Measurements from ENCODE around the gene TNPO1. TPM values are rescaled to one million over a fixed set of nuclear protein-coding genes. Genes with fewer than 3 reads are reported as not detected.

TNPO1 gene
- total and polyA plus RNA-seq, 4 donors = 5.7 to 95.8 (median 29.2) TPM

GRCh38 chr5:72920690-72921502 lies 104.4 kb downstream of the TNPO1 start:
- no peaks in the 10 kb centered on the region for H3K9me3 ChIP-seq (ENCODE audit: control insufficient read depth in 4 of 4, low read length in 3 of 4)
- 21% methylated on average over 4 of the region's 4 CpGs for WGBS
- H3K27me3 ChIP-seq (ENCODE audit: control insufficient read depth in 4 of 4, insufficient read depth in 4 of 4, low read length in 3 of 4) = no peaks in the 10 kb centered on the region
- no peaks in the 10 kb centered on the region for H3K36me3 ChIP-seq (ENCODE audit: control insufficient read depth in 4 of 4, insufficient read depth in 3 of 4, low read depth in 1 of 4, low read length in 3 of 4)
- H3K27ac ChIP-seq (ENCODE audit: low read depth in 1 of 2, low read length in 2 of 2) = no peak overlapping the region
- TF ChIP-seq HNF4G (IDR thresholded peaks at IDR 0.05) (no peak), RAD21 (IDR thresholded peaks at IDR 0.05) (peak; percentile 69 to 76), EGR1 (IDR thresholded peaks at IDR 0.05; ENCODE audit: low read depth in 2 of 2) (no peak), RXRA (IDR thresholded peaks at IDR 0.05) (no peak)
- no peak overlapping the region for H3K9ac ChIP-seq (ENCODE audit: low read depth in 1 of 2, low read length in 2 of 2)
- DNase-seq (ENCODE audit: low spot score) = no peak
- H3K4me3 ChIP-seq (ENCODE audit: low read depth in 1 of 3, low read length in 3 of 3) = no peak overlapping the region
- peaks cover 0 to 3% (median 0%) of the 10 kb centered on the region in 4 donors for H3K4me1 ChIP-seq (ENCODE audit: control insufficient read depth in 4 of 4, insufficient read depth in 4 of 4, low read length in 3 of 4)

GRCh38 chr5:72921886-72922285 lies 105.4 kb downstream of the TNPO1 start:
- H3K27ac ChIP-seq (ENCODE audit: low read depth in 1 of 2, low read length in 2 of 2) = no peak overlapping the region
- no peak for TF ChIP-seq NR2F2 (IDR thresholded peaks at IDR 0.05)
- no peak for TF ChIP-seq HNF4A (conservative IDR thresholded peaks at IDR 0.05)
- no peak for TF ChIP-seq HNF4G (IDR thresholded peaks at IDR 0.05)
- TF ChIP-seq JUND (IDR thresholded peaks at IDR 0.05) = no peak
- no peak for TF ChIP-seq ATF3 (IDR thresholded peaks at IDR 0.05)
- TF ChIP-seq TAF1 (conservative IDR thresholded peaks at IDR 0.05) = no peak
- no peak for TF ChIP-seq ZBTB33 (IDR thresholded peaks at IDR 0.05)
- TF ChIP-seq, protein P1, sequence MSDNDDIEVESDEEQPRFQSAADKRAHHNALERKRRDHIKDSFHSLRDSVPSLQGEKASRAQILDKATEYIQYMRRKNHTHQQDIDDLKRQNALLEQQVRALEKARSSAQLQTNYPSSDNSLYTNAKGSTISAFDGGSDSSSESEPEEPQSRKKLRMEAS (IDR thresholded peaks at IDR 0.05) = no peak
- TF ChIP-seq RAD21 (IDR thresholded peaks at IDR 0.05) = no peak
- no peak for TF ChIP-seq YY1 (IDR thresholded peaks at IDR 0.05)
- no peak for TF ChIP-seq REST (IDR thresholded peaks at IDR 0.05)
- TF ChIP-seq CTCF (IDR thresholded peaks at IDR 0.05; ENCODE audit: low read depth, low read length, missing input control) = no peak
- no peak for TF ChIP-seq SP1 (IDR thresholded peaks at IDR 0.05)
- no peak for TF ChIP-seq GABPA (IDR thresholded peaks at IDR 0.05 in 1 of 2, conservative IDR thresholded peaks at IDR 0.05 in 1 of 2)
- no peak for TF ChIP-seq RXRA (IDR thresholded peaks at IDR 0.05)
- no peak for TF ChIP-seq FOXA2 (IDR thresholded peaks at IDR 0.05)

More at GRCh38 chr5:72921886-72922285, 105.4 kb downstream of the TNPO1 start:
- WGBS = 89% methylated on average over 2 of the region's 2 CpGs
- DNase-seq (ENCODE audit: low spot score) = no peak
- no peaks in the 10 kb centered on the region for H3K27me3 ChIP-seq (ENCODE audit: control insufficient read depth in 4 of 4, insufficient read depth in 4 of 4, low read length in 3 of 4)
- no peak overlapping the region for H3K4me3 ChIP-seq (ENCODE audit: low read depth in 1 of 3, low read length in 3 of 3)
- H3K36me3 ChIP-seq (ENCODE audit: control insufficient read depth in 4 of 4, insufficient read depth in 3 of 4, low read depth in 1 of 4, low read length in 3 of 4) = no peaks in the 10 kb centered on the region
- H3K9me3 ChIP-seq (ENCODE audit: control insufficient read depth in 4 of 4, low read length in 3 of 4) = no peaks in the 10 kb centered on the region
- H3K4me1 ChIP-seq (ENCODE audit: control insufficient read depth in 4 of 4, insufficient read depth in 4 of 4, low read length in 3 of 4) = peaks cover 0 to 3% (median 0%) of the 10 kb centered on the region in 4 donors
- no peak overlapping the region for H3K9ac ChIP-seq (ENCODE audit: low read depth in 1 of 2, low read length in 2 of 2)
